Endothelial cell of umbilical vein (primary cell): ENCODE measurements around the gene SMAD9. TPM values are rescaled to one million over a fixed set of nuclear protein-coding genes. Genes with fewer than 3 reads are reported as not detected.

ENCODE experiments used
- BruUV-seq: library from RNA; stranded (reverse); fragments of 400-500 nt; replicated peaks from 2 replicates; lab custom pipeline; 2021; lab: Mats Ljungman, UMichigan
- CTCF ChIA-PET: fragments of 300-600, 350-600 bp; sonication (Branson Sonifier 250); formaldehyde crosslinking; loops from one replicate; lab custom pipeline; 2021; ENCODE audit warnings: antibody characterized with exemption, inconsistent platforms; lab: Charles Lee
- POLR2A ChIA-PET: fragments of 300-600, 350-600 bp; sonication (Branson Sonifier 250); formaldehyde crosslinking; loops from one replicate; lab custom pipeline; 2021; ENCODE audit warnings: antibody characterized with exemption, inconsistent platforms; lab: Charles Lee
- DNase-seq: peaks from one replicate; pipeline ENCODE4 v3.0.0-alpha.2; 2011; ENCODE audit warnings: low read depth, low spot score
- FAIRE-seq: peaks from 2 replicates; lab custom pipeline; 2011; peaks lifted over from hg19 to GRCh38; lab: Jason Lieb, UNC
- H2AFZ ChIP-seq: 2 replicates; pipeline ENCODE4 v1.6.0; 2012; ENCODE audit warnings: low read depth, low read length, control low read depth, inconsistent platforms
- H3K27ac ChIP-seq: 2 replicates; pipeline ENCODE4 v1.5.1; 2011; ENCODE audit warnings: low read depth, mild to moderate bottlenecking, control low read depth, low read length, moderate library complexity; ENCODE audit not compliant: insufficient read depth
- H3K27me3 ChIP-seq, 2 experiments: 2 replicates each; pipeline versions ENCODE4 v1.6.0 to v1.6.1; 2011; ENCODE audit warnings: low read length in 2 of 2, mixed read lengths in 1 of 2; ENCODE audit not compliant: control insufficient read depth in 2 of 2, insufficient read depth in 2 of 2
- H3K36me3 ChIP-seq, 2 experiments: 2 replicates in 1 of 2; 3 replicates in 1 of 2; pipeline ENCODE4 v1.5.1; 2011; ENCODE audit warnings: low read length in 2 of 2, mild to moderate bottlenecking in 1 of 2, moderate library complexity in 1 of 2; ENCODE audit not compliant: control insufficient read depth in 2 of 2, insufficient read depth in 2 of 2; ENCODE audit errors: extremely low read depth in 1 of 2
- H3K4me1 ChIP-seq: 3 replicates; pipeline ENCODE4 v1.5.1; 2011; ENCODE audit warnings: mild to moderate bottlenecking, low read length; ENCODE audit not compliant: control insufficient read depth, insufficient read depth; ENCODE audit errors: extremely low read depth
- H3K4me2 ChIP-seq: 2 replicates; pipeline ENCODE4 v1.6.1; 2011; ENCODE audit warnings: low read length, control low read depth, mixed read lengths; ENCODE audit not compliant: insufficient read depth
- H3K4me3 ChIP-seq, 3 experiments: fragments of 200-600 bp in 1 of 3; sonication (generic), shearing (Covaris generic) in 1 of 3; replicated peaks in 1 of 3; 2 replicates each; pipeline ENCODE4 v1.5.1; 2011 to 2016; ENCODE audit warnings: control low read depth in 3 of 3, low read length in 3 of 3, mild to moderate bottlenecking in 2 of 3, inconsistent platforms in 1 of 3, low read depth in 1 of 3, moderate library complexity in 1 of 3; ENCODE audit not compliant: insufficient read depth in 1 of 3
- H3K79me2 ChIP-seq: 2 replicates; pipeline ENCODE4 v1.6.0; 2012; ENCODE audit warnings: low read length, inconsistent platforms; ENCODE audit not compliant: control insufficient read depth, insufficient read depth
- H3K9ac ChIP-seq: replicated peaks from 2 replicates; pipeline ENCODE3; 2011; ENCODE audit warnings: low read length, control low read depth; ENCODE audit not compliant: insufficient read depth; ENCODE audit errors: extremely low read depth
- H3K9me1 ChIP-seq: replicated peaks from 3 replicates; pipeline ENCODE4 v1.6.0; 2011; ENCODE audit warnings: mild to moderate bottlenecking, low read length; ENCODE audit not compliant: control insufficient read depth, insufficient read depth; ENCODE audit errors: extremely low read depth
- H3K9me3 ChIP-seq: replicated peaks from 2 replicates; pipeline ENCODE4 v1.5.1; 2012; ENCODE audit warnings: low read length, inconsistent platforms; ENCODE audit not compliant: control insufficient read depth, insufficient read depth
- H4K20me1 ChIP-seq: replicated peaks from 2 replicates; pipeline ENCODE3; 2011; ENCODE audit warnings: mild to moderate bottlenecking, low read length; ENCODE audit not compliant: control insufficient read depth, insufficient read depth; ENCODE audit errors: extremely low read depth
- EZH2 ChIP-seq: IDR thresholded peaks from 2 replicates; pipeline ENCODE4 v1.6.1; 2012; ENCODE audit warnings: borderline replicate concordance, low read depth, mild to moderate bottlenecking, moderate library complexity, low read length, inconsistent platforms; ENCODE audit not compliant: severe bottlenecking
- FOS ChIP-seq: IDR thresholded peaks from 2 replicates; pipeline ENCODE4 v1.6.1; 2011; ENCODE audit warnings: mild to moderate bottlenecking, low read length, moderate library complexity, borderline replicate concordance; ENCODE audit not compliant: insufficient read depth
- GATA2 ChIP-seq: IDR thresholded peaks from 2 replicates; pipeline ENCODE4 v1.7.0; 2011; ENCODE audit warnings: low read depth, mild to moderate bottlenecking, moderate library complexity, mixed read lengths, low read length; ENCODE audit not compliant: insufficient read length, insufficient read depth
- JUN ChIP-seq: IDR thresholded peaks from 2 replicates; pipeline ENCODE4 v1.6.1; 2011; ENCODE audit warnings: borderline replicate concordance, low read depth; ENCODE audit not compliant: insufficient read length, insufficient read depth
- MYC ChIP-seq: IDR thresholded peaks from one replicate; pipeline ENCODE4 v1.6.1; 2011; ENCODE audit warnings: mild to moderate bottlenecking, low read depth, low read length
- POLR2A ChIP-seq: IDR thresholded peaks from 2 replicates; pipeline ENCODE4 v1.6.1; 2012; ENCODE audit warnings: low read depth, mild to moderate bottlenecking, control low read depth, low read length
- POLR2AphosphoS5 ChIP-seq: IDR thresholded peaks from 2 replicates; pipeline ENCODE4 v1.6.1; 2012; ENCODE audit warnings: low read depth, mild to moderate bottlenecking, control low read depth, low read length, moderate library complexity; ENCODE audit not compliant: insufficient read depth
- dilution Hi-C: fragments of 300-500 bp; cut with MboI; formaldehyde crosslinking; loops from one replicate; pipeline ENCODE4 v1.15.0; 2019; ENCODE audit warnings: low sequenced_read_pairs; ENCODE audit not compliant: extremely low pct_ligation_motif_present
- intact Hi-C: fragments of 100-400 bp; cut with micrococcal nuclease; formaldehyde crosslinking; loops from one replicate; pipeline ENCODE4 v1.10.0; 2022
- polyA plus RNA-seq, 4 experiments: library from polyadenylated mRNA; depleted of rRNA in 3 of 4; stranded (reverse) in 3 of 4; unstranded in 1 of 4; fragments of >200 nt; gene quantifications; 2 replicates each; pipeline versions ENCODE4 v1.2.1 to v1.2.3, GENCODE V29; 2011 to 2012; ENCODE audit warnings: missing spikeins in 1 of 4
- total RNA-seq: library from RNA; stranded (reverse); gene quantifications from 2 replicates; pipeline ENCODE4 v1.2.3, GENCODE V29; 2021
- TF ChIP-seq, protein P1 (sequence below), 2 donors: IDR thresholded peaks; 1 replicate in 1 of 2; 2 replicates in 1 of 2; pipeline ENCODE4 v1.5.1; 2011; ENCODE audit warnings: low read length in 2 of 2, mild to moderate bottlenecking in 2 of 2, moderate library complexity in 2 of 2, control low read depth in 1 of 2, inconsistent platforms in 1 of 2, low read depth in 1 of 2; ENCODE audit not compliant: insufficient read depth in 1 of 2; ENCODE audit errors: extremely low read depth in 1 of 2
- TF ChIP-seq, protein P2 (sequence below): IDR thresholded peaks from 2 replicates; pipeline ENCODE4 v1.6.1; 2011; ENCODE audit not compliant: insufficient read depth, insufficient read length

The SMAD9 gene
- total and polyA plus RNA-seq, 2 donors (not counting 3 experiments of a cell fraction or from before 2014, with no cell fraction given): 2.2 to 4.2 TPM

DNA sequence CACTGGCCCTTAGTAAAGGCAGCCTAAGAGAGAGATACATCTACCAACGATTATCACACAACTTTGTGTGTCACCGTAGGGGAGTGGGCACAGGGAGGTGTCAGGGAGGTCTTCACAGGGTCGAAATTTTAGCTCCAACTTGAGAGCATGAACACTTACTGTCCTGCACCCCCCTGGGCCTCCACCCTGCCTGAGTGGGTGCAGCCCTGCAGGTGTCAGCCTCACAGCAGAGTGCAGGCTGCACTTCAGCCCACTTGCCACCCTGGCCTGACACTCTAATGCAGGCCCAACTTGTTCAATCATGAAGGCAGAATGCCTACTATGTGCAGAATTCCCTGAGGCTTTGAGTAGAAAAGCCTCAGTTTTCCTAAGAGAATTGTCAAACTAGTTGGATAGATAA lies 4.0 kb upstream of the SMAD9 start:
- Histone ChIP-seq H3K9ac (no peak overlapping the region), H3K36me3 (no peaks in the 10 kb centered on the region), H3K4me1 (peaks cover 2% of the 10 kb centered on the region), H2AFZ (no peak overlapping the region), H3K4me2 (no peak overlapping the region), H3K79me2 (no peaks in the 10 kb centered on the region), H3K27ac (no peak overlapping the region), H3K4me3 (no peak overlapping the region), H3K9me1 (no peaks in the 10 kb centered on the region), H3K27me3 (no peaks in the 10 kb centered on the region), H4K20me1 (no peaks in the 10 kb centered on the region), H3K9me3 (no peaks in the 10 kb centered on the region)
- CTCF ChIA-PET: no interaction called here
- no TSS peak for BruUV-seq
- DNase-seq (no peak), FAIRE-seq (no peak)
- TF ChIP-seq EZH2 (no peak), POLR2A (no peak), POLR2AphosphoS5 (no peak), JUN (no peak), GATA2 (no peak), MYC (no peak), FOS (no peak)
- TF ChIP-seq, protein P1, sequence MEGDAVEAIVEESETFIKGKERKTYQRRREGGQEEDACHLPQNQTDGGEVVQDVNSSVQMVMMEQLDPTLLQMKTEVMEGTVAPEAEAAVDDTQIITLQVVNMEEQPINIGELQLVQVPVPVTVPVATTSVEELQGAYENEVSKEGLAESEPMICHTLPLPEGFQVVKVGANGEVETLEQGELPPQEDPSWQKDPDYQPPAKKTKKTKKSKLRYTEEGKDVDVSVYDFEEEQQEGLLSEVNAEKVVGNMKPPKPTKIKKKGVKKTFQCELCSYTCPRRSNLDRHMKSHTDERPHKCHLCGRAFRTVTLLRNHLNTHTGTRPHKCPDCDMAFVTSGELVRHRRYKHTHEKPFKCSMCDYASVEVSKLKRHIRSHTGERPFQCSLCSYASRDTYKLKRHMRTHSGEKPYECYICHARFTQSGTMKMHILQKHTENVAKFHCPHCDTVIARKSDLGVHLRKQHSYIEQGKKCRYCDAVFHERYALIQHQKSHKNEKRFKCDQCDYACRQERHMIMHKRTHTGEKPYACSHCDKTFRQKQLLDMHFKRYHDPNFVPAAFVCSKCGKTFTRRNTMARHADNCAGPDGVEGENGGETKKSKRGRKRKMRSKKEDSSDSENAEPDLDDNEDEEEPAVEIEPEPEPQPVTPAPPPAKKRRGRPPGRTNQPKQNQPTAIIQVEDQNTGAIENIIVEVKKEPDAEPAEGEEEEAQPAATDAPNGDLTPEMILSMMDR (IDR thresholded peaks at IDR 0.05; ENCODE audit: extremely low read depth in 1 of 2, insufficient read depth in 1 of 2, low read depth in 1 of 2, low read length in 2 of 2): no peak
- TF ChIP-seq, protein P2, sequence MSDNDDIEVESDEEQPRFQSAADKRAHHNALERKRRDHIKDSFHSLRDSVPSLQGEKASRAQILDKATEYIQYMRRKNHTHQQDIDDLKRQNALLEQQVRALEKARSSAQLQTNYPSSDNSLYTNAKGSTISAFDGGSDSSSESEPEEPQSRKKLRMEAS: no peak
- POLR2A ChIA-PET: no interaction called here
- intact Hi-C loops (no loop called here), dilution Hi-C loops (no loop called here)
